Measurements from ENCODE around the gene ORC1. TPM values are rescaled to one million over a fixed set of nuclear protein-coding genes. Genes with fewer than 3 reads are reported as not detected.

ORC1 gene
- total RNA-seq, 1 experiment from 2014 or later, result 17.2 TPM

- BruUV-seq (replicated peaks), result no TSS peak
- intact Hi-C loops (cut with micrococcal nuclease; ENCODE audit: unreplicated experiment), result loop anchor here (5.0 kb wide), 1 partner anchor 226 kb away; the partner anchor contains the start of gene ZFYVE9
- CTCF ChIA-PET, result interaction anchor here (0.5 to 0.7 kb wide), 4 partner anchors 9 to 778 kb away, joined by 3 to 7 read pairs (median 3); no protein-coding TSS in a partner anchor
- TF ChIP-seq CTCF (IDR thresholded peaks at IDR 0.05; ENCODE audit: unreplicated experiment), result no peak
- Mint-ChIP-seq H3K9me3 (ENCODE audit: low read depth, unreplicated experiment) (no peaks in the 10 kb centered on the region), H3K27me3 (ENCODE audit: unreplicated experiment) (no peaks in the 10 kb centered on the region), H3K27ac (ENCODE audit: unreplicated experiment) (no peak overlapping the region), H3K4me1 (ENCODE audit: low read depth, unreplicated experiment) (peaks cover 37% of the 10 kb centered on the region), H3K36me3 (ENCODE audit: insufficient read depth, unreplicated experiment) (peaks cover 32% of the 10 kb centered on the region), H3K4me3 (ENCODE audit: low read depth, unreplicated experiment) (peak overlapping the region; percentile 73)
- DNase-seq, result peak; percentile 84
These were observed 35.6 kb downstream of the ORC1 start for GRCh38 chr1:52368383-52369172.

- no peak for TF ChIP-seq CTCF (IDR thresholded peaks at IDR 0.05; ENCODE audit: unreplicated experiment)
- no peak for DNase-seq
- intact Hi-C loops (cut with micrococcal nuclease; ENCODE audit: unreplicated experiment), result loop anchor here (5.0 kb wide), 1 partner anchor 225 kb away; the partner anchor contains the start of gene ZFYVE9
- H3K4me3 Mint-ChIP-seq (ENCODE audit: low read depth, unreplicated experiment), result no peak overlapping the region
- CTCF ChIA-PET, result interaction anchor here (1.0 to 1.9 kb wide), 2 partner anchors 22 to 37 kb away, joined by 3 to 8 read pairs; partner anchors contain the start of genes ORC1 and PRPF38A
- peaks cover 32% of the 10 kb centered on the region for H3K36me3 Mint-ChIP-seq (ENCODE audit: insufficient read depth, unreplicated experiment)
- H3K9me3 Mint-ChIP-seq (ENCODE audit: low read depth, unreplicated experiment), result no peaks in the 10 kb centered on the region
- no peak overlapping the region for H3K27ac Mint-ChIP-seq (ENCODE audit: unreplicated experiment)
- no TSS peak for BruUV-seq (replicated peaks)
- peaks cover 37% of the 10 kb centered on the region for H3K4me1 Mint-ChIP-seq (ENCODE audit: low read depth, unreplicated experiment)
- H3K27me3 Mint-ChIP-seq (ENCODE audit: unreplicated experiment), result no peaks in the 10 kb centered on the region
These were observed 37.0 kb downstream of the ORC1 start for GRCh38 chr1:52367272-52367671.

- H3K4me3 Mint-ChIP-seq (ENCODE audit: low read depth, unreplicated experiment), result peak overlapping the region; percentile 92
- H3K4me1 Mint-ChIP-seq (ENCODE audit: low read depth, unreplicated experiment), result peaks cover 37% of the 10 kb centered on the region
- no peaks in the 10 kb centered on the region for H3K9me3 Mint-ChIP-seq (ENCODE audit: low read depth, unreplicated experiment)
- intact Hi-C loops (cut with micrococcal nuclease; ENCODE audit: unreplicated experiment), result loop anchor here (5.0 kb wide), 1 partner anchor 224 kb away; the partner anchor contains the start of gene ZFYVE9
- TF ChIP-seq CTCF (IDR thresholded peaks at IDR 0.05; ENCODE audit: unreplicated experiment), result no peak
- H3K36me3 Mint-ChIP-seq (ENCODE audit: insufficient read depth, unreplicated experiment), result peaks cover 38% of the 10 kb centered on the region
- H3K27me3 Mint-ChIP-seq (ENCODE audit: unreplicated experiment), result no peaks in the 10 kb centered on the region
- BruUV-seq (replicated peaks), result no TSS peak
- H3K27ac Mint-ChIP-seq (ENCODE audit: unreplicated experiment), result peak overlapping the region; percentile 73
- DNase-seq, result no peak
- CTCF ChIA-PET, result interaction anchor here (0.6 to 1.9 kb wide), 8 partner anchors 17 to 245 kb away, joined by 3 to 8 read pairs (median 4); partner anchors contain the start of genes ORC1 and PRPF38A
These were observed 37.8 kb downstream of the ORC1 start for GRCh38 chr1:52366517-52366827.

GRCh38 chr1:52365746-52366516 is 38.3 kb downstream of the ORC1 start, which contains the start of gene CC2D1B:
CC2D1B (minus strand) TSS chr1:52366205; CDS start chr1:52364620, 1,585 bp downstream.
- no TSS peak for BruUV-seq (replicated peaks)
- Mint-ChIP-seq H3K36me3 (ENCODE audit: insufficient read depth, unreplicated experiment) (peaks cover 43% of the 10 kb centered on the region), H3K9me3 (ENCODE audit: low read depth, unreplicated experiment) (no peaks in the 10 kb centered on the region), H3K27me3 (ENCODE audit: unreplicated experiment) (no peaks in the 10 kb centered on the region), H3K4me1 (ENCODE audit: low read depth, unreplicated experiment) (peaks cover 37% of the 10 kb centered on the region), H3K27ac (ENCODE audit: unreplicated experiment) (peak within 1 kb of the TSS; percentile 96), H3K4me3 (ENCODE audit: low read depth, unreplicated experiment) (peak within 1 kb of the TSS; percentile 92)
- CTCF ChIA-PET, result interaction anchor here (0.6 to 1.9 kb wide), 7 partner anchors 18 to 245 kb away, joined by 3 to 8 read pairs (median 4); partner anchors contain the start of genes ORC1 and PRPF38A
- DNase-seq, result peak; percentile 100
- intact Hi-C loops (cut with micrococcal nuclease; ENCODE audit: unreplicated experiment), result loop anchor here (5.0 kb wide), 1 partner anchor 224 kb away; the partner anchor contains the start of gene ZFYVE9
- peak; percentile 18 for TF ChIP-seq CTCF (IDR thresholded peaks at IDR 0.05; ENCODE audit: unreplicated experiment)

Data from Calu3 (cell line).